GM12878 (cell line): Measurements from ENCODE around the gene SLC25A26. TPM values are rescaled to one million over a fixed set of nuclear protein-coding genes. Genes with fewer than 3 reads are reported as not detected.

ENCODE experiments used
- ATAC-seq: fragments of 200-7000 bp; cut with Tn5 transposase; 3 replicates; pipeline ENCODE4 v1.9.1; 2020; ENCODE audit warnings: mild to moderate bottlenecking, moderate library complexity
- BruUV-seq: library from RNA; stranded (reverse); fragments of 400-500 nt; replicated peaks from 2 replicates; lab custom pipeline; 2021; lab: Mats Ljungman, UMichigan
- CTCF ChIA-PET: fragments of 300-600 bp; sonication (Branson Sonifier 250); formaldehyde crosslinking; extraction: SDS; loops from one replicate; lab custom pipeline; 2021; ENCODE audit warnings: inconsistent platforms; lab: Yijun Ruan, JAX
- POLR2A ChIA-PET: fragments of 350-600 bp; formaldehyde crosslinking; extraction: SDS; loops from one replicate; lab custom pipeline; 2021; ENCODE audit warnings: inconsistent platforms; lab: Charles Lee
- RAD21 ChIA-PET: fragments of 300-600 bp; sonication (Branson Sonifier 250); formaldehyde crosslinking; loops from one replicate; lab custom pipeline; 2023; ENCODE audit warnings: antibody characterized with exemption; ENCODE audit not compliant: unreplicated experiment; lab: Charles Lee
- SMC1A ChIA-PET: fragments of 300-600 bp; sonication (Branson Sonifier 250); formaldehyde crosslinking; loops from one replicate; lab custom pipeline; 2023; ENCODE audit not compliant: unreplicated experiment, uncharacterized antibody; lab: Charles Lee
- DNase-seq: peaks from one replicate; pipeline ENCODE4 v3.0.0-alpha.2; 2011; ENCODE audit warnings: low read depth, low spot score
- FAIRE-seq: peaks from 3 replicates; lab custom pipeline; 2011; peaks lifted over from hg19 to GRCh38; lab: Jason Lieb, UNC
- H2AFZ ChIP-seq: 2 replicates; pipeline ENCODE4 v1.6.0; 2011; ENCODE audit warnings: low read depth, low read length, control low read depth; ENCODE audit not compliant: control insufficient read depth
- H3K27ac ChIP-seq: 2 replicates; pipeline ENCODE4 v1.5.1; 2011; ENCODE audit warnings: control low read depth; ENCODE audit not compliant: control insufficient read depth, insufficient read depth
- H3K27me3 ChIP-seq, 2 experiments: replicated peaks in 1 of 2; 2 replicates each; pipeline versions ENCODE4 v1.6.0 to v1.6.1; 2011; ENCODE audit warnings: low read length in 1 of 2; ENCODE audit not compliant: control insufficient read depth in 2 of 2, insufficient read depth in 2 of 2
- H3K36me3 ChIP-seq, 2 experiments: 2 replicates each; pipeline ENCODE4 v1.5.1; 2011; ENCODE audit warnings: low read length in 1 of 2; ENCODE audit not compliant: control insufficient read depth in 2 of 2, insufficient read depth in 2 of 2
- H3K4me1 ChIP-seq: 2 replicates; pipeline ENCODE4 v1.6.1; 2011; ENCODE audit warnings: mild to moderate bottlenecking, low read length, moderate library complexity, mixed read lengths; ENCODE audit not compliant: control insufficient read depth, insufficient read depth
- H3K4me2 ChIP-seq: 2 replicates; pipeline ENCODE4 v1.6.0; 2011; ENCODE audit warnings: control low read depth; ENCODE audit not compliant: control insufficient read depth, insufficient read depth
- H3K4me3 ChIP-seq: fragments of 200-600 bp; sonication (generic); 2 replicates; pipeline ENCODE4 v1.5.1; 2016
- H3K79me2 ChIP-seq: 2 replicates; pipeline ENCODE4 v1.6.0; 2011; ENCODE audit warnings: low read length; ENCODE audit not compliant: control insufficient read depth, insufficient read depth
- H3K9ac ChIP-seq: 2 replicates; pipeline ENCODE4 v1.8.0; 2011; ENCODE audit warnings: low read length, control low read depth, mixed read lengths; ENCODE audit not compliant: control insufficient read depth, insufficient read depth
- H3K9me3 ChIP-seq: replicated peaks from 3 replicates; pipeline ENCODE4 v1.5.1; 2011; ENCODE audit warnings: mild to moderate bottlenecking, low read length; ENCODE audit not compliant: control insufficient read depth, insufficient read depth
- H4K20me1 ChIP-seq: 2 replicates; pipeline ENCODE4 v1.6.0; 2011; ENCODE audit not compliant: control insufficient read depth, insufficient read depth
- CUX1 ChIP-seq: IDR thresholded peaks from 2 replicates; pipeline ENCODE4 v1.6.1; 2012; ENCODE audit warnings: improper control_type of control experiment, low read depth, low read length; ENCODE audit not compliant: insufficient replicate concordance
- MTA3 ChIP-seq: IDR thresholded peaks from 2 replicates; pipeline ENCODE4 v1.6.1; 2012; ENCODE audit warnings: low read length, inconsistent platforms, borderline replicate concordance
- SKIL ChIP-seq: fragments of 450-650 bp; IDR thresholded peaks from 2 replicates; pipeline ENCODE4 v1.6.1; 2017; ENCODE audit warnings: mild to moderate bottlenecking, low read depth, inconsistent platforms; ENCODE audit not compliant: poor library complexity, severe bottlenecking
- WGBS: methylation state at CpG from one replicate; pipeline ENCODE4 v1.1.6; 2016; ENCODE audit warnings: low lambda C conversion rate; ENCODE audit not compliant: insufficient replicate concordance, insufficient coverage; ENCODE audit errors: missing lambda C conversion rate; 5-methylcytosine and 5-hydroxymethylcytosine counted together
- in situ Hi-C: fragments of 300-500 bp; cut with MboI; formaldehyde crosslinking; loops from 9 replicates; pipeline ENCODE4 v1.14.3; 2018; ENCODE audit warnings: mixed read lengths
- intact Hi-C: fragments of 100-400 bp; cut with micrococcal nuclease; formaldehyde crosslinking; loops from one replicate; pipeline ENCODE4 v1.14.2; 2022; ENCODE audit not compliant: unreplicated experiment
- polyA plus RNA-seq, 11 experiments: library from polyadenylated mRNA; depleted of rRNA in 4 of 11; unstranded in 6 of 11; stranded (reverse) in 5 of 11; fragments of >200 nt; fragmentation: Nextera tagmentation in 4 of 11; fragmentation: Illumina TruSeq in 1 of 11; extraction: Ambion mirVana in 4 of 11; extraction: Trizol in 1 of 11; gene quantifications; 1 replicate in 1 of 11; 2 replicates in 10 of 11; pipeline versions ENCODE4 v1.2.1 to v1.2.3, GENCODE V29; 2011 to 2016; ENCODE audit warnings: inconsistent platforms in 2 of 11, missing spikeins in 2 of 11, low read depth in 1 of 11
- total RNA-seq, 4 experiments: library from RNA; depleted of rRNA in 3 of 4; stranded (reverse); fragments of >200 nt in 3 of 4; fragmentation: Illumina TruSeq in 1 of 4; extraction: Trizol in 1 of 4; gene quantifications; 2 replicates each; pipeline versions ENCODE4 v1.2.1 to v1.2.3, GENCODE V29; 2013 to 2021

The SLC25A26 gene
- total and polyA plus RNA-seq, 10 of the 15 experiments (the other 5 are each of a cell fraction or from before 2014, with no cell fraction given): 14.6 to 49.7 (median 24.9) TPM

- ATAC-seq (no peak), FAIRE-seq (no peak), DNase-seq (no peak)
- intact Hi-C loops: no loop called here
- H3K4me3 ChIP-seq: no peak overlapping the region
- BruUV-seq: no TSS peak
- no peaks in the 10 kb centered on the region for H3K79me2 ChIP-seq
- no peak overlapping the region for H3K4me2 ChIP-seq
- H4K20me1 ChIP-seq: no peaks in the 10 kb centered on the region
- in situ Hi-C loops: no loop called here
- no peaks in the 10 kb centered on the region for H3K4me1 ChIP-seq
- no peaks in the 10 kb centered on the region; the same call in 2 of the 3 replicates for H3K9me3 ChIP-seq
- H2AFZ ChIP-seq: no peak overlapping the region
- ChIA-PET SMC1A (interaction anchor here (0.6 kb wide), 1 partner anchor 489 kb away, joined by 3 read pairs; no protein-coding TSS in a partner anchor), CTCF (interaction anchor here (0.6 to 1.0 kb wide), 2 partner anchors 37 to 94 kb away, joined by 3 read pairs; no protein-coding TSS in a partner anchor), POLR2A (no interaction called here), RAD21 (no interaction called here)
- no peak for TF ChIP-seq MTA3
- TF ChIP-seq SKIL: no peak
- TF ChIP-seq CUX1: no peak
- H3K9ac ChIP-seq: no peak overlapping the region
- H3K36me3 ChIP-seq: no peaks in the 10 kb centered on the region
- H3K27me3 ChIP-seq: no peaks in the 10 kb centered on the region
- 81% methylated on average over 6 of the region's 6 CpGs for WGBS
- no peak overlapping the region for H3K27ac ChIP-seq
Observed at GRCh38 chr3:66314455-66314854, 93.7 kb downstream of the SLC25A26 start.
